ENCODE results near the gene PYGB.

The PYGB gene

GRCh38 chr20:25283221-25283951 lies 35.5 kb downstream of the PYGB start:
- no peak for DNase-seq

GRCh38 chr20:25284131-25284601 lies 36.3 kb downstream of the PYGB start:
- no peak for DNase-seq

- no peak for DNase-seq
Observed at GRCh38 chr20:25285091-25285647, 37.3 kb downstream of the PYGB start.

GRCh38 chr20:25285856-25286798 lies 38.2 kb downstream of the PYGB start:
- no peak for DNase-seq

GRCh38 chr20:25286917-25287316 lies 39.0 kb downstream of the PYGB start:
- no peak for DNase-seq

- DNase-seq: no peak
Observed at GRCh38 chr20:25287631-25288290, 39.9 kb downstream of the PYGB start.

GRCh38 chr20:25288291-25289181 lies 40.7 kb downstream of the PYGB start:
- no peak for DNase-seq

- no peak for DNase-seq
Observed at GRCh38 chr20:25289886-25290597, 42.2 kb downstream of the PYGB start.

- DNase-seq: no peak
Observed at GRCh38 chr20:25290646-25291431, 43.0 kb downstream of the PYGB start.

- DNase-seq: no peak
Observed at GRCh38 chr20:25291432-25292133, 43.7 kb downstream of the PYGB start.

GRCh38 chr20:25292176-25292891 lies 44.4 kb downstream of the PYGB start:
- DNase-seq: no peak

- DNase-seq: no peak
Observed at GRCh38 chr20:25293507-25293906, 45.6 kb downstream of the PYGB start.

- no peak for DNase-seq
Observed at GRCh38 chr20:25293910-25294458, 46.1 kb downstream of the PYGB start.

GRCh38 chr20:25294459-25295385 lies 46.8 kb downstream of the PYGB start:
- DNase-seq: peak; percentile 41

GRCh38 chr20:25295386-25296093 lies 47.7 kb downstream of the PYGB start:
- DNase-seq: no peak
